ENCODE data around the gene C9orf72.
"Not testable (repeated sequence)": the region's sequence is repeated elsewhere in the genome, so short reads cannot be mapped to it uniquely, and the experiment has no call there.

Gene C9orf72

GRCh38 chr9:27514551-27514950, 58.7 kb downstream of the C9orf72 start:
- H3K4me3 ChIP-seq (ENCODE audit: low read depth, low read length): no peak overlapping the region
- DNase-seq (ENCODE audit: low read depth, low spot score): no peak
- in situ Hi-C loops (cut with HindIII; ENCODE audit: low sequenced_read_pairs): no loop called here
- TF ChIP-seq CTCF (IDR thresholded peaks at IDR 0.05; ENCODE audit: low read depth, low read length): no peak

GRCh38 chr9:27511771-27512170, 61.5 kb downstream of the C9orf72 start:
- in situ Hi-C loops (cut with HindIII; ENCODE audit: low sequenced_read_pairs): no loop called here
- no peak for TF ChIP-seq CTCF (IDR thresholded peaks at IDR 0.05; ENCODE audit: low read depth, low read length)
- no peak overlapping the region for H3K4me3 ChIP-seq (ENCODE audit: low read depth, low read length)
- DNase-seq (ENCODE audit: low read depth, low spot score): no peak

- in situ Hi-C loops (cut with HindIII; ENCODE audit: low sequenced_read_pairs): no loop called here
- H3K4me3 ChIP-seq (ENCODE audit: low read depth, low read length): no peak overlapping the region
- no peak for DNase-seq (ENCODE audit: low read depth, low spot score)
- no peak for TF ChIP-seq CTCF (IDR thresholded peaks at IDR 0.05; ENCODE audit: low read depth, low read length)
Measured at GRCh38 chr9:27510780-27511179, 62.5 kb downstream of the C9orf72 start.

- no peak for DNase-seq (ENCODE audit: low read depth, low spot score)
- in situ Hi-C loops (cut with HindIII; ENCODE audit: low sequenced_read_pairs): no loop called here
- no peak overlapping the region for H3K4me3 ChIP-seq (ENCODE audit: low read depth, low read length)
- TF ChIP-seq CTCF (IDR thresholded peaks at IDR 0.05; ENCODE audit: low read depth, low read length): no peak
Measured at GRCh38 chr9:27506981-27507380, 66.3 kb downstream of the C9orf72 start.

- DNase-seq (ENCODE audit: low read depth, low spot score): peak; percentile 54
- in situ Hi-C loops (cut with HindIII; ENCODE audit: low sequenced_read_pairs): no loop called here
- H3K4me3 ChIP-seq (ENCODE audit: low read depth, low read length): no peak overlapping the region
- TF ChIP-seq CTCF (IDR thresholded peaks at IDR 0.05; ENCODE audit: low read depth, low read length): no peak
Measured at GRCh38 chr9:27505744-27506161, 67.5 kb downstream of the C9orf72 start.

- H3K4me3 ChIP-seq (ENCODE audit: low read depth, low read length): no peak overlapping the region
- DNase-seq (ENCODE audit: low read depth, low spot score): no peak
- in situ Hi-C loops (cut with HindIII; ENCODE audit: low sequenced_read_pairs): no loop called here
- no peak for TF ChIP-seq CTCF (IDR thresholded peaks at IDR 0.05; ENCODE audit: low read depth, low read length)
Measured at GRCh38 chr9:27504259-27504658, 69.0 kb downstream of the C9orf72 start.

GRCh38 chr9:27503623-27504022, 69.7 kb downstream of the C9orf72 start:
- no peak for DNase-seq (ENCODE audit: low read depth, low spot score)
- H3K4me3 ChIP-seq (ENCODE audit: low read depth, low read length): no peak overlapping the region
- in situ Hi-C loops (cut with HindIII; ENCODE audit: low sequenced_read_pairs): no loop called here
- TF ChIP-seq CTCF (IDR thresholded peaks at IDR 0.05; ENCODE audit: low read depth, low read length): no peak

GRCh38 chr9:27500902-27501301, 72.4 kb downstream of the C9orf72 start:
- H3K4me3 ChIP-seq (ENCODE audit: low read depth, low read length); DNase-seq (ENCODE audit: low read depth, low spot score); in situ Hi-C loops (cut with HindIII; ENCODE audit: low sequenced_read_pairs): not testable (repeated sequence)
